Astrocyte (in vitro differentiated cells and primary cell): ENCODE results near the gene ZBED5. TPM values are rescaled to one million over a fixed set of nuclear protein-coding genes. Genes with fewer than 3 reads are reported as not detected.
A peak's percentile ranks its signal among the peaks of the same experiment; 100 is the strongest.

ENCODE experiments used
- DNase-seq: peaks from one replicate; pipeline ENCODE4 v3.0.0-alpha.2; 2010; ENCODE audit warnings: low read depth
- FAIRE-seq: peaks from 2 replicates; lab custom pipeline; 2011; peaks lifted over from hg19 to GRCh38; lab: Jason Lieb, UNC
- H2AFZ ChIP-seq: 2 replicates; pipeline ENCODE4 v1.6.0; 2012; ENCODE audit warnings: low read depth, low read length, inconsistent platforms
- H3K27ac ChIP-seq: 2 replicates; pipeline ENCODE4 v1.5.1; 2011; ENCODE audit warnings: low read depth, low read length, inconsistent platforms
- H3K27me3 ChIP-seq: 2 replicates; pipeline ENCODE4 v1.6.0; 2011; ENCODE audit warnings: low read length, inconsistent platforms; ENCODE audit not compliant: insufficient read depth
- H3K36me3 ChIP-seq: 2 replicates; pipeline ENCODE4 v1.5.1; 2011; ENCODE audit warnings: low read length, inconsistent platforms; ENCODE audit not compliant: insufficient read depth
- H3K4me1 ChIP-seq: 2 replicates; pipeline ENCODE4 v1.5.1; 2011; ENCODE audit warnings: low read length, inconsistent platforms; ENCODE audit not compliant: insufficient read depth
- H3K4me2 ChIP-seq: 2 replicates; pipeline ENCODE4 v1.6.0; 2012; ENCODE audit warnings: low read length, inconsistent platforms
- H3K4me3 ChIP-seq: 2 replicates; pipeline ENCODE4 v1.5.1; 2011; ENCODE audit warnings: low read depth, mild to moderate bottlenecking, low read length, inconsistent platforms; ENCODE audit not compliant: insufficient read depth
- H3K79me2 ChIP-seq: 2 replicates; pipeline ENCODE4 v1.6.0; 2012; ENCODE audit warnings: mild to moderate bottlenecking, low read length, inconsistent platforms; ENCODE audit not compliant: insufficient read depth
- H3K9ac ChIP-seq: 2 replicates; pipeline ENCODE4 v1.6.0; 2012; ENCODE audit warnings: mild to moderate bottlenecking, low read length, inconsistent platforms
- H3K9me3 ChIP-seq: 2 replicates; pipeline ENCODE4 v1.5.1; 2012; ENCODE audit warnings: low read depth, mild to moderate bottlenecking, low read length, inconsistent platforms; ENCODE audit not compliant: insufficient read depth
- H4K20me1 ChIP-seq: 2 replicates; pipeline ENCODE4 v1.6.0; 2012; ENCODE audit warnings: low read length, inconsistent platforms; ENCODE audit not compliant: insufficient read depth
- H3K27ac Mint-ChIP-seq: one replicate; pipeline ENCODE4 v1.8.0; 2021; ENCODE audit warnings: mild to moderate bottlenecking, mixed read lengths; ENCODE audit not compliant: unreplicated experiment
- H3K27me3 Mint-ChIP-seq: one replicate; pipeline ENCODE4 v1.8.0; 2021; ENCODE audit warnings: low read depth, mixed read lengths; ENCODE audit not compliant: unreplicated experiment
- H3K36me3 Mint-ChIP-seq: one replicate; pipeline ENCODE4 v1.8.0; 2021; ENCODE audit warnings: low read depth, mixed read lengths; ENCODE audit not compliant: unreplicated experiment
- H3K4me1 Mint-ChIP-seq: one replicate; pipeline ENCODE4 v1.8.0; 2021; ENCODE audit warnings: low read depth, mixed read lengths; ENCODE audit not compliant: unreplicated experiment
- H3K4me3 Mint-ChIP-seq: one replicate; pipeline ENCODE4 v1.8.0; 2021; ENCODE audit warnings: mild to moderate bottlenecking, moderate library complexity, mixed read lengths; ENCODE audit not compliant: unreplicated experiment
- H3K9me3 Mint-ChIP-seq: one replicate; pipeline ENCODE4 v1.8.0; 2021; ENCODE audit warnings: mild to moderate bottlenecking, mixed read lengths; ENCODE audit not compliant: unreplicated experiment
- EZH2 ChIP-seq: IDR thresholded peaks from 2 replicates; pipeline ENCODE4 v1.6.1; 2012; ENCODE audit warnings: mild to moderate bottlenecking, low read length, inconsistent platforms; ENCODE audit not compliant: insufficient read depth
- total RNA-seq: library from RNA; stranded (reverse); gene quantifications from 2 replicates; pipeline ENCODE4 v1.2.1, GENCODE V29; 2021
- TF ChIP-seq, protein P1 (sequence below): IDR thresholded peaks from 2 replicates; pipeline ENCODE4 v1.5.1; 2011; ENCODE audit warnings: low read depth, mild to moderate bottlenecking, inconsistent platforms, low read length, moderate library complexity; ENCODE audit not compliant: insufficient read depth

ZBED5 gene
- total RNA-seq, 1 donor from 2014 or later, result 32.9 TPM

DNA sequence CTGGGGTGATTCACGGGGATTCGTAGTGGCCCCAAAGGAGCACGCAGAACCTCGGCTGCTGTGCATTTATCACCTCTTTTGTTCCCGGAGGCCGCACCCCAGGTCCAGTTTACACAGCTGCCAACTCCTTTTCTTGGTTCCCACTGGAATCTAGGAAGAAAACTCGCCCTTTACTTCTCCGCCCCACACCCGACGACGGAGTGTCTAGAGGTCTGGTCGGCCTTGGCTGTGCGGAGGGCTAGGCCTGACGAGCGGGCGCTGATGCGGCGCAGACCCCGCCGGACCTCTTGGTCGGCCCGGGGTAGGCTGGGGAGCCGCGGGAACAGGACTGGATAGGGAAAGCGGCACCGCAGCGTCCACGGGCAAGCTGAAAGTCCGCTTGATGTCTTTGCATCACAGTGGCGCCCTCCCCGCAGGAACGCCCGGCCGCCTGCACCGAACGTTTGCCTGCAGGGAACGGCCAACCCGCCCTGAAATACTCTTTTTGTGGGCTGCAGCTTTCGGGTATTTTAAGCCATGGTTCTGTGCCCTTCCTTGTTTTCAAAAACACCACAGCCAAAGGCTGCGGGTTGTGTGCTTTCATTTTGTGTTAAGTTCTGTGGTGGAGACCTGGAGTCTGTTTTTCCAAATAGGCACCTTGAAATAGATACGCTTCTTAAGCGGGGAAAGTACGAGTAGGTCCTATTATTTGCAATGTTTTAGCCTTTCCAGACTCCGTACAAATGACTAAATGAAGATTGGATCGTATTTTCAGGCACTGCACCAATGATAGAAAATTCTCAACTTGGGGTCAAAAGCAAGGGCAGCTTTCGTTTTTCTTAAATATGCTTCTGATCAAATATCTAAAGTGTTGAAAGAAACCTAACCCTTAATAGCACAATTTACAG is 829 bp upstream of the ZBED5 start:
- no peaks in the 10 kb centered on the region for H3K27me3 Mint-ChIP-seq
- TF ChIP-seq, protein P1, sequence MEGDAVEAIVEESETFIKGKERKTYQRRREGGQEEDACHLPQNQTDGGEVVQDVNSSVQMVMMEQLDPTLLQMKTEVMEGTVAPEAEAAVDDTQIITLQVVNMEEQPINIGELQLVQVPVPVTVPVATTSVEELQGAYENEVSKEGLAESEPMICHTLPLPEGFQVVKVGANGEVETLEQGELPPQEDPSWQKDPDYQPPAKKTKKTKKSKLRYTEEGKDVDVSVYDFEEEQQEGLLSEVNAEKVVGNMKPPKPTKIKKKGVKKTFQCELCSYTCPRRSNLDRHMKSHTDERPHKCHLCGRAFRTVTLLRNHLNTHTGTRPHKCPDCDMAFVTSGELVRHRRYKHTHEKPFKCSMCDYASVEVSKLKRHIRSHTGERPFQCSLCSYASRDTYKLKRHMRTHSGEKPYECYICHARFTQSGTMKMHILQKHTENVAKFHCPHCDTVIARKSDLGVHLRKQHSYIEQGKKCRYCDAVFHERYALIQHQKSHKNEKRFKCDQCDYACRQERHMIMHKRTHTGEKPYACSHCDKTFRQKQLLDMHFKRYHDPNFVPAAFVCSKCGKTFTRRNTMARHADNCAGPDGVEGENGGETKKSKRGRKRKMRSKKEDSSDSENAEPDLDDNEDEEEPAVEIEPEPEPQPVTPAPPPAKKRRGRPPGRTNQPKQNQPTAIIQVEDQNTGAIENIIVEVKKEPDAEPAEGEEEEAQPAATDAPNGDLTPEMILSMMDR, result no peak
- TF ChIP-seq EZH2, result no peak

DNA sequence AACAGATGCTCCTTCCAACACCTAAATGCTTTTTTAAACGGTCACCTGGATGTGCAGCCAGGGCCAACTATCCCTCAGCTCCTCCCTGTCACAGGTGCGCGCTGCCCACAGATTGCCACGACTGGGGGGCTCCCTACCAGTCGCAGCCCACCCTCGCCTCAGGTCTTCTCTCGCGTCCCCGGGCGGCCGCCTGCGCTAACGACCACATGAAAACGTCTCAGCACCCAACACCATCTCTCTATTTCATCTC is 469 bp downstream of the ZBED5 start:
- peak overlapping the region; percentile 88 for H3K4me2 ChIP-seq
- Mint-ChIP-seq H3K9me3 (no peaks in the 10 kb centered on the region), H3K4me3 (peak overlapping the region; percentile 99), H3K4me1 (peaks cover 16% of the 10 kb centered on the region), H3K27me3 (no peaks in the 10 kb centered on the region), H3K27ac (peak overlapping the region; percentile 97), H3K36me3 (peaks cover 7% of the 10 kb centered on the region)
- DNase-seq (no peak), FAIRE-seq (no peak)
- H4K20me1 ChIP-seq, result no peaks in the 10 kb centered on the region
- peak overlapping the region; percentile 98 for H3K27ac ChIP-seq
- peaks cover 29% of the 10 kb centered on the region for H3K36me3 ChIP-seq
- peak overlapping the region; percentile 90 for H3K4me3 ChIP-seq
- H3K9ac ChIP-seq, result peak overlapping the region; percentile 92
- peak overlapping the region; percentile 73 for H2AFZ ChIP-seq
- H3K9me3 ChIP-seq, result no peaks in the 10 kb centered on the region
- no peaks in the 10 kb centered on the region for H3K27me3 ChIP-seq
- peaks cover 67% of the 10 kb centered on the region for H3K79me2 ChIP-seq
- H3K4me1 ChIP-seq, result no peaks in the 10 kb centered on the region
- no peak for TF ChIP-seq EZH2
- TF ChIP-seq, protein P1, result no peak

More for the DNA sequence above, 829 bp upstream of the ZBED5 start:
- no peaks in the 10 kb centered on the region for H3K9me3 ChIP-seq
- H3K4me1 Mint-ChIP-seq, result peaks cover 20% of the 10 kb centered on the region
- peak overlapping the region; percentile 92 for H3K9ac ChIP-seq
- H3K4me2 ChIP-seq, result peak overlapping the region; percentile 88
- H4K20me1 ChIP-seq, result no peaks in the 10 kb centered on the region
- no peaks in the 10 kb centered on the region for H3K9me3 Mint-ChIP-seq
- H3K27ac ChIP-seq, result peak overlapping the region; percentile 98
- peak overlapping the region; percentile 99 for H3K4me3 Mint-ChIP-seq
- peaks cover 7% of the 10 kb centered on the region for H3K36me3 Mint-ChIP-seq
- H3K27ac Mint-ChIP-seq, result peak overlapping the region; percentile 97
- H3K36me3 ChIP-seq, result peaks cover 18% of the 10 kb centered on the region
- peaks cover 57% of the 10 kb centered on the region for H3K79me2 ChIP-seq
- no peaks in the 10 kb centered on the region for H3K4me1 ChIP-seq
- no peak for FAIRE-seq
- DNase-seq, result no peak
- H3K4me3 ChIP-seq, result peak overlapping the region; percentile 90
- peak overlapping the region; percentile 69 for H2AFZ ChIP-seq
- no peaks in the 10 kb centered on the region for H3K27me3 ChIP-seq
